Measurements from ENCODE around the gene KHDC1.
"Not testable (repeated sequence)": the region's sequence is repeated elsewhere in the genome, so short reads cannot be mapped to it uniquely, and the experiment has no call there.

The KHDC1 gene

DNA sequence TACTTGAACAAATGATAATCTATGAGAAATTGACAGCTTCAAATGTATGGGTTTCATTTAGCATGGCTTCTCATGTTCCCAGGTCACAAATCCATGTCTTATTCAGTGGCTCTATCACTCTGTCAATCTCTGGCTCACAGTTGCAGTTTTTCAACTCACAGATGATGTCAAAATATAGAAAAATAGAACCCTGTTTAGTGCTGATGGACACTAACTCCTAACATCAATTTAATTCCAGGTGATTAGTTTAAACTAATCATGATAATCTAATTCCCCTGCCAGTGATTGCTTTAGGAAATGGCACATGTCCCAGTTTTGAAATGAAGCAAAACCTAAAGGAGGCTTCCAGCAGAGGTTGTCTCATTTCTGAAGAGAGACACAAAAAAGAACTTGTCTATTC, 13.0 kb downstream of the KHDC1 start:
- DNase-seq (ENCODE audit: low read depth), result no peak

DNA sequence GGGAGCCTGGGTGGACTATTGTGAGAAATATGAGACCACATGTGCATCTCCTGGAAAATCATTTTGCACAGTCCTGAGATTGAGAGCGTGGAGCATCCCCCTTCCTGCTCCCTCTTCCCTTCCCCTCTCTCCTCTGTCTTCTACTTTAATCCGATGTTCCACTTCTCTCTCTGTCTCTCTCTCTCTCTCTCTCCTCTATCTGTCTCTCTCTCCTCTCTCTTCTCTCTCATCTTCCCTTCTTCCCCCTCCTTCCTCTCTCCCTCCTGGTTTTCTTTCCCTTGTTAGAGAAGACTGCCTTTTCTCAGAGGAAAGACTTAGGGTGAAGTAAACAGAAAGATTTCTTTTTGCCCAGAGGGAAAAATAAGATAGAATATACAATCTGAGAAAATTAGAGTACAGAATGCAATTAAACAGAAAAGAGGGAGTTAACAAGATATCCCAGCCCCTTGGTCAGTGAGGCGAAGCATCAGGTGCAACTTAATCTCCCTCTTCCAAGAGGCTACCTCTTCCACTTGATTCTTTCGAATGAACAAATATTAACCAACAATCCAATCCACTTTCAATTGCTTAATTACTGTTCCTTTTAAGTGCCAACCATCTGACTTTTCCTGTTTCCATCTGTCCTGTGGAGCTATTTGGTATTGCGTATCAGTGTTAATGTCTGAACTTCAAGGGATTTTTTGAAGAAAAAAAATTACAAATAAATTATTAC, 14.6 kb downstream of the KHDC1 start:
- DNase-seq (ENCODE audit: low read depth), result no peak

DNA sequence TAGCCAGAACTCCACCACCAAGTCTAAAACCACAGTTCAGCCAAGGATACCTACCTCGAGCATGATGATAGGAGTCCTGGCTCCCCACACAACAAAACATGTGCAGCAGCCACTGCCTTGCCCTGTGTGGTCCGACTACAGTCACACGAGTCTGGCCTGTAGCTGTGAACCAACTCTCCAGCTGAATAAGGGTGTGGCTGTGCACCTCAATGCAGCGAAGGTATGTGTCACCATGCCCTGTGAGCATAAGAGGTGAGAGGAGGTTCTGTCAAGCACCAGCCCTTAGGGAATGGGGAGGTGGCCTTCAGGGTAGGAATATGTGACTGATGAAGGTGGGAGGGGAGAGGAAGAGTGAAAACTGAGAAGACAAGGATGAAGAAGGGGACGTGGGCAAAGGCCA, 21.0 kb downstream of the KHDC1 start:
- DNase-seq (ENCODE audit: low read depth), result no peak

DNA sequence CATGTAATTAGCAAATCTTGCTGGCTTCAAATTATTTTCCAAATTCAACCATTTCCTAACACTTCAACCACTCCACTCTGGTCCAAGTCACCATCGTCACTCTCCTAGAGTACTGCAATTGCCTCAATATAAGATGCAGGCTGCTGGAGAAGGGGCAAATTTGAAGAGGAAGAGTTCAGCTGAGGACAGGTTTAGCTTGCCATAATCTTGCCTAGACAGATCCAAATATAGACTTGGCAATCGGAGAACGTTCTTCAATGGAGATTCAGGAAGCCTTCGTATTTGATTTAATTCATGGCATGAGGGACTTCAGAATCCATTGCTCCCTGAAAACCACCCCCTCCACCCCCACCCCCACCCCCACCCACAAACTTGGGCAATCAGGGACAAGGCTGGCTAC, 22.3 kb downstream of the KHDC1 start:
- DNase-seq (ENCODE audit: low read depth), result no peak

DNA sequence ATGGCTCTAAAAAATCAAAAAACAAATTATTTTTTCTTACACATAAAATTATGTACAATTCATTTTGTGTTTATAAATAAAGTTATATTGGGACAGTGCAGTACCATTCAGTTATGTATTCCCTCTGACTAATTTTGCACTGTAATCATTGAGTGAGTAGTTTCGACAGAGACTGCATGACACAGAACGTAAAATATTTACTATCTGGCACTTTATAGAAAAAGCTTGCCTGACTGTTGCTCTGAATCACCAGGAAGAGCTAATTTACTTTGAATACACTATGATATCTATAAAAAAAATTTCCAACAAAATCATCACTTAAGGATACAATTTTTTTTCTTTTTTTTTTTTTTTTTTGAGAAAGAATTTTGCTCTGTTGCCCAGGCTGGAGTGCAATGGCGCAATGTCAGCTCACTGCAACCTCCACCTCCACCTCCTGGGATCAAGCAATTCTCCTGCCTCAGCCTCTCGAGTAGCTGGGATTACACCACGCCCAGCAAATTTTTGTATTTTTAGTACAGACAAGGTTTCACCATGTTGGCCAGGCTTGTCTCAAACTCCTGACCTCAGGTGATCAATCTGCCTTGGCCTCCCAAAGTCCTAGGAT, 26.7 kb downstream of the KHDC1 start:
- DNase-seq (ENCODE audit: low read depth), result no peak

DNA sequence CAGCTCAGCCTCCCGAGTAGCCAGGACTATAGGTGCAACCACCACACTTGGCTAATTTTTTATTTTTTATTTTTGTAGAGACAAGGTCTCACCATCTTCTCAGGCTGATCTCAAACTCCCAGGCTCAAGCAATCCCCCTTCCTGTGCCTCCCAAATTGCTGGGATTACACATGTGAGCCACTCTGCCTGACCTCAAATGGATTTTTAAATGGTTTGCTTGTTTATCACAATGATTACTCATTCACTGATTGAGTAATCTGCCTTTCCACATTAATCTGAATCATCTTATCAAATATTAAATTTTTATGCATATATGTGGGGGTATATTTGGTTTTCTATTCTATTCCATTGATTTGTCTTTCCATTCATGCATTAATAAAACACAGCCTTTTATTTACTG, 28.3 kb downstream of the KHDC1 start:
- no peak for DNase-seq (ENCODE audit: low read depth)

DNA sequence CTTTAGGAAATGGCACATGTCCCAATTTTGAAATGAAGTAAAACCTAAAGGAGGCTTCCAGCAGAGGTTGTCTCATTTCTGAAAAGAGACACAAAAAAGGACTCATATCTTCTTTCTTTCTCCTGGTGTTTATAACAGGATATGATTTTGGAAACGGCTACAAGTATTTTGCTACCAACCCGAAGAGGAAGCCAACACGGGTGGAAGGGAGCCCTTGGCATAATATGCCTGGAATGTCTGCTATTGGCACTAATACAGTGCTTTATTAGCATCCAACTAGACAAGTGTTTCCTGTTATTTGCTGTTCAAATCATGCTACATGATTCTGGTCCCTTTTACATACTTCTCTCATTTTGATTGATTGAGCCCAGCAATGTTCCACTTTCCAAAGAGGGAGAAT, 29.0 kb downstream of the KHDC1 start:
- not testable (repeated sequence) for DNase-seq (ENCODE audit: low read depth)

DNA sequence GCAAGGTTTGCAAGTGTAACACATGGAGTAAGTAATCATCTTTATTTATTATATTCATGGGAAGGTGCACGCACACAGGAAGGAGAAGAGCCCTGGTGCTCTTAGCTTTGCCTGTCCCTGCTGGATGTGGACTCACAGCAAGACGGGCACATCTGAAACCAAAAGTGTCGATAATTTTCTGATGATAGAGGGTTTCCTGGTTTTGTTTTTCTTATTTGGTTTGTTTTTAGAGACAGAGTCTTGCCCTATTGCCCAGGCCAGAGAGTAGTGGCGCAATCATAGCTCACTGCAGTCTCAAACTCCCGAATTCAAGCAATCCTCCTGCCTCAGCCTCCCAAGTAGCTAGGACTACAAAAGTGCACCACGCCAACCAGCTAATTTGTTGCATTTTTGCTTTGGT, 29.9 kb downstream of the KHDC1 start:
- no peak for DNase-seq (ENCODE audit: low read depth)

DNA sequence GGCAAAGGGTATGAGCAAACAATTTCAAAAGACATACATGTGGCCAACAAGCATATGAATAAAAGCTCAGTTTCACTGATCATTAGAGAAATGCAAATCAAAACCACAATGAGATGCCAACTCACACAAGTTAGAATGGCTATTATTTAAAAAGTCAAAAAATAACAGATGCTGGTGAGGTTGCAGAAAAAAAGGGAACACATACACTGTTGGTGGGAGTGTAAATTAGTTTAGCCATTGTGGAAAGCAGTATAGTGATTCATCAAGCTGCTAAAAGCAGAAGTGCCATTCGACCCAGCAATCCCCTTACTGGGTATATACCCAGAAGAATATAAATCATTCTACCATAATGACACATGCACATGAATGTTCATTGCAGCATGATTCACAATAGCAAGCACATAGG, 31.0 kb downstream of the KHDC1 start:
- DNase-seq (ENCODE audit: low read depth), result no peak

DNA sequence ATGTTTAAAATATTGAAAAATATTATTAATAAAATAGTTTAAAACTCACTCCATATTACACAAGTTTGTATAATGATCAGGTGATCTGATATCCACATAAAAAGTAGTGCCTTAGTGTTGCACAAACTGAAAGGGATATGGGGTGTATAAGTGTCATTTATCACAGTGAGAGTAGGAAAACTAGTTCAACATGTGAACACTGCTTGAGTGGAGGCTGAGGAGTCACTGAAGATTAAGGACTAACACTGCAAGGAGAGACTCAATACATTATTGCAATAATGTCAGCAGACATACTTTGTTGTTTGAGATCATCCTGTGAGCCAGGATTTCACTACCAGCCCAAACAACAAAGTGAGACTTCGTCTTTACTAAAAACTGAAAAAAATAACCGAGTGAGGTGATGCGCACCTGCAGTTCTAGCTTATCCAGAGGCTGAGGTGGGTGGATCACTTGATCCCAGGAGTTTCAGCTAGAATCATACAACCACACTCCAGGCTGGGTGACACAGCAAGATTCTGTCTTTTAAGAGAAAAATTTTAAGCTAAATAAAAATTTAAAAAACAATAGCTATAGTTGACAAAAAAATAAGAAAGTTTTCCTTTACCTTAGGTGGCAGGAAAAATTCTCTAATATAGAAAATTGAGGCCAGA, 35.3 kb downstream of the KHDC1 start:
- no peak for DNase-seq (ENCODE audit: low read depth)

DNA sequence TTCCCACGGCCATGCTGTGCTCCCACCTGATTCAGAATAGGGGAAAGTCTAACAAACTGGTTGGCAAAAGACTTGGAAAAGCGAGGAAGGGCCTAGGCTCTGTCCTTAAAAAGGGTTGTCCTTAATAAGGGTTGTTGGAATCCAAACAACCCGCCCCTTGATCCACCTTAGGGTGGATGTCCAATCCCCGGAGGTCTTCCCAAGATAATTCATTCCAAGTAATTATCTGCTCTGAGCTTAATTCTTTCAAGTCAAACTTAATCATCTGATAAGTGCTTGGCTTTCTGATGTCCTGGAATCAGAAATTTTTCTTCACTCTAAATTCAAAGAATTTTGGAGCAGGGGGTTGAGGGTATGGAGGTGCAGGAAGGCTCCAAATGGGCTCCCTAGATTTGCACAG, 37.6 kb downstream of the KHDC1 start, which contains the start of gene KHDC1L:
Gene KHDC1L, minus strand, starts transcription at position 101 of the 400 bp plus-strand sequence. Its CDS starts 88 bp downstream, at position 13.
- DNase-seq (ENCODE audit: low read depth), result no peak

DNA sequence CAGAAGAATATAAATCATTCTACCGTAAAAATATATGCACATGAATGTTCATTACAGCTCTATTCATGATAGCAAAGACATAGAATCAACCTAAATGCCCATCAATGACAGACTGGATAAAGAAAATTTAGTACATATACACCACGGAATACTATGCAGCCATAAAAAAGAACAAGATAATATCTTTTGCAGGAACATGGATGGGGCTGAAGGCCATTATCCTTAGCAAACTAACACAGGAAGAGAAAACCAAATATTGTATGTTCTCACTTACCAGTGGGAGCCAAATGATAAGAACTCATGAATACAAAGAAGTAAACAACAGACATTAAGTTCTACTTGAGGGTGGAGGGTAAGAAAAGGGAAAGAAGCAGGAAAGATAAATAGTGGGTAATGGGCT, 46.1 kb downstream of the KHDC1 start:
- no peak for DNase-seq (ENCODE audit: low read depth)

DNA sequence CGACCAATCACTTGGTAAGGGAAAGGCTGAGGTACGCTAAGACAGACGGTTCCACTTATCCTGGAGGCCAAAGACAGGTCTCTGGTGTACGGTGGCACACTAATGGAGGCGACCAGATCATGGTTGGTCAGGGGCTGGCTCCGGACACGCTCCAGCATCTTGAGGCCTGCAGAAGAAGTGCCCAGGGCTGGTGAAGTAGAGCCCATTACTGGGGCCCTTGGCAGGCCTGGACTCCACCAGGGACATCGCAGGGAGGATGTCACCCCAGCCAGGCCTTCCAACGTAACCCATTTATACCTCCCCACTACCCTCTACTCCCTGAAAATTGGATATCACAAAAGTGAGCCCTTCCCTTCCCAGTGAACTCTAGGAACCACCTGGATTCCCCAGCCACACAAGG, 53.9 kb downstream of the KHDC1 start:
- no peak for DNase-seq (ENCODE audit: low read depth)

DNA sequence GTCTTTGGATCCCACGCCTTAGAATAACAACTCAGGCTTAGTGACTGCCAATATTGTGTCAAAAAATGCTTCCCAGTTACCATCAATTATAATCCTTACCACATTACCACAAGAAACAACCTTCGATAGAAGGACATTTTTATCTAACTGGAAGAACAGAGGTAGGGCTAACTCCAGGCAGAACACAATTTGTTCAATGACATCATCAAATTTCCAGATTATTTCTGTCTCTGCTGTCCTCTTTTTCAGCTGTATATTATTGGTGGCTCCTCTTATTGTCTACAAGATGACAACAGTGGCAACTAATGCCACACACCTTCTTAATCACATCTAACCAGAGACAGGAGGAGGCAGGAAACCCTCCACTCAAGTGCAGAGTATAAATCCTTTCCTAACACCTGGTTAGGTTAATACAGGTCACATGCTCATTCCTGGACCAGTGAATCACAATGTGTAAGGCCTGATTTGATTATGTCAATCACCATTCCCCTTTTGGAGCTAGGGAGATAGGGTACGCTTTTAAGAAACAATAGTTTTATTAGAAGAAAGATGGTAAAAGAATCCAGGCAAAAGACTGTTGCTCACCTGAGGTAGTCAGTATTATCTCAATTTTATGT, 55.7 kb downstream of the KHDC1 start:
- DNase-seq (ENCODE audit: low read depth), result no peak

DNA sequence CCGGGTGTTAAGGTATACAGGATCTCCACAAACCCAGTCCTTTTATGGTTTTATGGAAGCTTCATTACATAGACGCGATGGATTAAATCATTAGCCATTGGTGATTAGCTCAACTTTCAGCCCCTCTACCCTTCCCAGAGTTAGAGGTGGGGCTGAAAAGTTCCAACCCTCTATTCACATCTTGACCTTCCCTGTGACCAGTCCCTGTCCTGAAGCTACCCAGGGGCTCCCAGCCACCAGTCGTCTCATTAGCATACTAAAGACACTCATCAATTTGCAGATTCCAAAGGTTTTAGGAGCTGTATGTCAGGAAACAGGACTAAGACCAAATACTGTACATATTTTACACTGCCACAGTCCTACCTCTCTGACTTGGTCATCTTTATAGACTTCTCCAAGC, 58.7 kb downstream of the KHDC1 start:
- DNase-seq (ENCODE audit: low read depth), result no peak

DNA sequence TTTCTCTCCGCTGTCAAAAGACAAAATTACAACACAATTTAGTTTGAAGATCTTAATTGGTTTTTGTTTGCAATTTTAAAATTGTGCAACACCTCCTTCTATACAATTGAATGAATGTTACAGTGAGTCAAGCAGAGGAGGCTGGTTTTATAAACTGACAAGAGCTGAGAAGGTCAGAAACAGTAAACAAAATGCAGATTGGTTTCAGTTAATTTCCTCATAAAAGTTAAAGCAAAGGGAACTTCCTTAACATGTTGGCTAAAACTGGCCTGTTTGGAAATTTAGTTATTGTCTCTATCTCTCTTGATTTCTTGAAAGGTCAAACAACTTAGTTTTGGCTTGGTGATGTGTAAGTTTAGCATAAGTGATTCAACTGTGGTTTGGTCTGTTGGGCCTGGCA, 59.9 kb downstream of the KHDC1 start:
- no peak for DNase-seq (ENCODE audit: low read depth)

DNA sequence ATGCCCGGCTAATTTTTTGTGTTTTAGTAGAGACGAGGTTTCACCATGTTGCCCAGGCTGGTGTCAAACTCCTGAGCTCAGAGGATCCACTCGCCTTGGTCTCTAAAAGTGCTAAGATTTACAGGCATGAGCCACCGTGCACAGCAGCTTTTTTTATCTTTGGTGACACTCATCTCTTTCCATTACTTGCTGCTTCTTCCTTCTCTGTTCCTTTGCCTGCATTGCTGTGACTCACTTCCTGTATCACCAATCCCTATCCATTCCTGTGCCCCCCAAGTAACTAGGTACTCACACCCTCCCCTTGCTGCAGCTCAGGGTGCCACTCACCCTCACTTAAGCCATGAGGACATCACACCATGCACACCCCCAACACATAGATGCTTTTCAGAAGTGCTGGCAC, 62.3 kb downstream of the KHDC1 start:
- DNase-seq (ENCODE audit: low read depth), result no peak

DNA sequence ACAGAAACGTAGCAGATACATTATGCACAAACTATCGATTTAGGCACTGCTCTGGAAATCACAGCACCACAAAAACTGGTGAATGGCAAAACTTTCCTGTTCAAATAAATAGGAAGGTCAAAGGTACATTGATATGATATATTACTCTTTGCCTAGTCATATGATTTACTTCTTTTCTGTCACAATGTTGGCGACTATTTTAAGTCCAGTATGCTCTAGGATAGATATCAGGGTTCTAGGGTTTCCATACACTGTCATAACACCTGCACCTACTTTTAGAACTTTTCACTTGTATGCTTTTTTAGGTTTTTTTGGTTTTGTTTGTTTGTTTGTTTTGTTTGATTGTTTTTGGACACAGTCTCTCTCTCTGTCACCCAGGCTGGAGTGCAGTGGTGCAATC, 62.7 kb downstream of the KHDC1 start:
- DNase-seq (ENCODE audit: low read depth), result no peak

DNA sequence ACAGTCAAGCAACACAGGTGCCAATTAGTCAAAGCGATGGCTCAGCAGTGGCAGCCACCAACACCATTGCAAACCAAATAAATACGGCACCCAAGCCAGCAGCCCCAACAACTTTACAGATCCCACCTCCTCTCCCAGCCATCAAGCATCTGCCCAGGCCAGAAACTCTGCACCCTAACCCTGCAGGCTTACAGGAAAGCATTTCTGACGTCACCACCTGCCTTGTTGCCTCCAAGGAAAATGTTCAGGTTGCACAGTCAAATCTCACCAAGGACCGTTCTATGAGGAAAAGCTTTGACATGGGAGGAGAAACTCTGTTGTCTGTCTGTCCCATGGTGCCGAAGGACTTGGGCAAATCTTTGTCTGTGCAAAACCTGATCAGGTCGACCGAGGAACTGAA, 68.3 kb downstream of the KHDC1 start:
- DNase-seq (ENCODE audit: low read depth), result no peak

DNA sequence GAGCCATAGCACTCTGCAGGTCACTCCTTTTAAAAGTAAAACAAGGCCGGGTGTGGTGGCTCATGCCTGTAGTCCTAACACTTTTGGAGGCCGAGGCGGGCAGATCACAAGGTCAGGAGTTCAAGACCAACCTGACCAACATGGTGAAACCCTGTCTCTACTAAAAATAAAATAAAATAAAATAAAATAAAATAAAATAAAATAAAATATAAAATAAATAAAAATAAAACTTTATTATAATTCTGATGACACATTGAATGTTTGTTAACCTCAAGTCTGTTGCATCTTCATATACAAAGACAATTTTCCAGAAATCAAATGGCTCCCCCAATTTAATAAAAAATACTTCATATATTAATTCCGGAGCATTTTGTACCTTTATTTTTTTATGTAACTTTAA, 69.7 kb downstream of the KHDC1 start:
- DNase-seq (ENCODE audit: low read depth), result not testable (repeated sequence)
